Thyroid gland (tissue), 4 donors: ENCODE data around the gene TPH2. TPM values are rescaled to one million over a fixed set of nuclear protein-coding genes. Genes with fewer than 3 reads are reported as not detected.

ENCODE experiments used
- DNase-seq, 2 donors: peaks; one replicate each; pipeline ENCODE4 v3.0.0-alpha.2; 2019
- H3K27ac ChIP-seq, 3 donors: fragments of 200-600 bp; sonication (generic); 1 replicate in 2 of 3; 2 replicates in 1 of 3; pipeline ENCODE4 v1.5.1; 2016 to 2019; ENCODE audit warnings: mild to moderate bottlenecking in 1 of 3, moderate library complexity in 1 of 3
- H3K27me3 ChIP-seq: fragments of 200-600 bp; sonication (generic); one replicate; pipeline ENCODE4 v1.5.1; 2019
- H3K36me3 ChIP-seq, 2 donors: fragments of 200-600 bp; sonication (generic); one replicate each; pipeline ENCODE4 v1.5.1; 2016 to 2019
- H3K4me1 ChIP-seq, 2 donors: fragments of 200-600 bp; sonication (generic); one replicate each; pipeline ENCODE4 v1.5.1; 2017 to 2019
- H3K4me3 ChIP-seq, 3 donors: fragments of 200-600 bp; sonication (generic); replicated peaks in 1 of 3; 1 replicate in 2 of 3; 2 replicates in 1 of 3; pipeline ENCODE4 v1.5.1; 2016; ENCODE audit warnings: mild to moderate bottlenecking in 1 of 3
- H3K9me3 ChIP-seq: fragments of 200-600 bp; sonication (generic); one replicate; pipeline ENCODE4 v1.5.1; 2017
- CTCF ChIP-seq, 6 experiments: fragments of 200-600 bp in 3 of 6; fragments of 450-650 bp in 3 of 6; sonication (generic) in 3 of 6; IDR thresholded peaks; one replicate each; pipeline ENCODE4 v1.5.1; 2016 to 2019; ENCODE audit warnings: antibody characterized with exemption in 6 of 6, mild to moderate bottlenecking in 2 of 6, inconsistent platforms in 1 of 6, moderate library complexity in 1 of 6
- POLR2A ChIP-seq, 2 donors: fragments of 450-650 bp; IDR thresholded peaks; one replicate each; pipeline ENCODE4 v1.6.1; 2017; ENCODE audit warnings: antibody characterized with exemption in 2 of 2, mild to moderate bottlenecking in 2 of 2, moderate library complexity in 1 of 2
- WGBS, 2 donors: methylation state at CpG; one replicate each; pipeline ENCODE4 v1.1.5; 2017; 5-methylcytosine and 5-hydroxymethylcytosine counted together
- intact Hi-C: fragments of 100-400 bp; cut with DNase I; formaldehyde crosslinking; loops from one replicate; pipeline ENCODE4 v1.15.1; 2023
- total RNA-seq, 4 donors: library from RNA; depleted of rRNA; stranded (reverse); fragments of >200 nt; gene quantifications; one replicate each; pipeline ENCODE4 v1.2.3, GENCODE V29; 2016

Gene TPH2
- total RNA-seq, 4 donors from 2014 or later = not detected

GRCh38 chr12:72072592-72073212 lies 134.1 kb downstream of the TPH2 start:
- intact Hi-C loops = no loop called here
- Histone ChIP-seq H3K27ac (no peak overlapping the region), H3K4me1 (no peaks in the 10 kb centered on the region), H3K9me3 (no peaks in the 10 kb centered on the region), H3K4me3 (no peak overlapping the region), H3K36me3 (no peaks in the 10 kb centered on the region), H3K27me3 (no peaks in the 10 kb centered on the region)
- TF ChIP-seq POLR2A (IDR thresholded peaks at IDR 0.05) = no peak
- TF ChIP-seq CTCF (IDR thresholded peaks at IDR 0.05) = no peak
- WGBS, 2 donors = 63 to 70% methylated on average over 1 of the region's 1 CpG
- no peak for DNase-seq

- Histone ChIP-seq H3K9me3 (no peaks in the 10 kb centered on the region), H3K36me3 (no peaks in the 10 kb centered on the region), H3K27ac (no peak overlapping the region), H3K4me3 (no peak overlapping the region), H3K27me3 (no peaks in the 10 kb centered on the region), H3K4me1 (no peaks in the 10 kb centered on the region)
- intact Hi-C loops = no loop called here
- no peak for DNase-seq
- TF ChIP-seq POLR2A (IDR thresholded peaks at IDR 0.05) = no peak
- no peak for TF ChIP-seq CTCF (IDR thresholded peaks at IDR 0.05)
- 84 to 88% methylated on average over 1 of the region's 1 CpG for WGBS, 2 donors
Observed at GRCh38 chr12:72074065-72074464, 135.4 kb downstream of the TPH2 start.

GRCh38 chr12:72074956-72075355 lies 136.3 kb downstream of the TPH2 start:
- H3K27ac ChIP-seq = no peak overlapping the region
- TF ChIP-seq POLR2A (IDR thresholded peaks at IDR 0.05) = no peak
- TF ChIP-seq CTCF (IDR thresholded peaks at IDR 0.05) = no peak
- H3K9me3 ChIP-seq = no peaks in the 10 kb centered on the region
- intact Hi-C loops = no loop called here
- no peak for DNase-seq
- no peak overlapping the region for H3K4me3 ChIP-seq
- WGBS, 2 donors = 54 to 66% methylated on average over 3 of the region's 3 CpGs
- H3K4me1 ChIP-seq = no peaks in the 10 kb centered on the region
- H3K36me3 ChIP-seq = no peaks in the 10 kb centered on the region
- H3K27me3 ChIP-seq = no peaks in the 10 kb centered on the region

GRCh38 chr12:72075401-72075800 lies 136.8 kb downstream of the TPH2 start:
- Histone ChIP-seq H3K27ac (no peak overlapping the region), H3K36me3 (no peaks in the 10 kb centered on the region), H3K4me3 (no peak overlapping the region), H3K9me3 (no peaks in the 10 kb centered on the region), H3K27me3 (no peaks in the 10 kb centered on the region), H3K4me1 (no peaks in the 10 kb centered on the region)
- intact Hi-C loops = no loop called here
- no peak for DNase-seq
- no peak for TF ChIP-seq POLR2A (IDR thresholded peaks at IDR 0.05)
- no peak for TF ChIP-seq CTCF (IDR thresholded peaks at IDR 0.05)
- 76 to 83% methylated on average over 3 of the region's 3 CpGs for WGBS, 2 donors

- DNase-seq = no peak
- Histone ChIP-seq H3K9me3 (no peaks in the 10 kb centered on the region), H3K4me1 (no peaks in the 10 kb centered on the region), H3K27me3 (no peaks in the 10 kb centered on the region), H3K4me3 (no peak overlapping the region), H3K27ac (no peak overlapping the region), H3K36me3 (no peaks in the 10 kb centered on the region)
- intact Hi-C loops = no loop called here
- WGBS, 2 donors = 82 to 88% methylated on average over 9 of the region's 9 CpGs
- TF ChIP-seq POLR2A (IDR thresholded peaks at IDR 0.05) (no peak), CTCF (IDR thresholded peaks at IDR 0.05) (no peak)
Observed at GRCh38 chr12:72075891-72076557, 137.4 kb downstream of the TPH2 start.
